Retina (tissue), 1 donor: ENCODE measurements around the gene MYO18A.

Experiments used
- DNase-seq: peaks from one replicate; pipeline ENCODE4 v3.0.0-alpha.2; 2016

MYO18A gene

GRCh38 chr17:29073045-29073444, 107.2 kb downstream of the MYO18A start:
- no peak for DNase-seq

GRCh38 chr17:29071303-29071702, 108.9 kb downstream of the MYO18A start:
- DNase-seq = no peak

GRCh38 chr17:29070781-29071180, 109.4 kb downstream of the MYO18A start:
- peak; percentile 75 for DNase-seq

GRCh38 chr17:29070308-29070707, 109.9 kb downstream of the MYO18A start:
- no peak for DNase-seq

GRCh38 chr17:29069526-29070041, 110.6 kb downstream of the MYO18A start:
- no peak for DNase-seq

GRCh38 chr17:29068818-29069217, 111.4 kb downstream of the MYO18A start:
- DNase-seq = no peak

- no peak for DNase-seq
Measured at GRCh38 chr17:29066606-29067005, 113.6 kb downstream of the MYO18A start.

GRCh38 chr17:29066047-29066446, 114.2 kb downstream of the MYO18A start:
- DNase-seq = no peak

- no peak for DNase-seq
Measured at GRCh38 chr17:29063992-29064391, 116.2 kb downstream of the MYO18A start.

- no peak for DNase-seq
Measured at GRCh38 chr17:29062215-29062614, 118.0 kb downstream of the MYO18A start.

- DNase-seq = no peak
Measured at GRCh38 chr17:29061036-29061435, 119.2 kb downstream of the MYO18A start.

- no peak for DNase-seq
Measured at GRCh38 chr17:29060475-29060874, 119.7 kb downstream of the MYO18A start.

- DNase-seq = no peak
Measured at GRCh38 chr17:29059281-29059680, 120.9 kb downstream of the MYO18A start.

- no peak for DNase-seq
Measured at GRCh38 chr17:29058391-29058790, 121.8 kb downstream of the MYO18A start.

GRCh38 chr17:29057361-29057760, 122.8 kb downstream of the MYO18A start:
- no peak for DNase-seq

GRCh38 chr17:29054835-29055234, 125.4 kb downstream of the MYO18A start:
- no peak for DNase-seq

GRCh38 chr17:29051731-29052130, 128.5 kb downstream of the MYO18A start:
- DNase-seq = no peak

GRCh38 chr17:29051194-29051593, 129.0 kb downstream of the MYO18A start:
- DNase-seq = no peak

GRCh38 chr17:29050176-29050575, 130.0 kb downstream of the MYO18A start:
- no peak for DNase-seq

GRCh38 chr17:29049541-29050145, 130.6 kb downstream of the MYO18A start:
- DNase-seq = no peak

- peak; percentile 84 for DNase-seq
Measured at GRCh38 chr17:29048440-29049368, 131.5 kb downstream of the MYO18A start.

- no peak for DNase-seq
Measured at GRCh38 chr17:29046473-29046839, 133.7 kb downstream of the MYO18A start.

GRCh38 chr17:29045734-29046472, 134.3 kb downstream of the MYO18A start:
- DNase-seq = no peak
